ENCODE results near the gene BCAS4.

- TF ChIP-seq CTCF (conservative IDR thresholded peaks at IDR 0.05) (no peak), ZFX (IDR thresholded peaks at IDR 0.05) (no peak)
Measured at GRCh38 chr20:50909413-50909812, 114.6 kb downstream of the BCAS4 start.
